SH-SY5Y (cell line): Measurements from ENCODE around the gene CIPC.

Experiments
- GATA2 ChIP-seq: IDR thresholded peaks from 2 replicates; pipeline ENCODE4 v1.6.1; 2011; ENCODE audit warnings: mild to moderate bottlenecking, low read depth, low read length
- GATA3 ChIP-seq: IDR thresholded peaks from 2 replicates; pipeline ENCODE4 v1.6.1; 2011; ENCODE audit warnings: low read depth, mild to moderate bottlenecking, low read length, moderate library complexity

GRCh38 chr14:77058117-77058516 lies 39.9 kb upstream of the CIPC start:
- TF ChIP-seq GATA2 (peak; percentile 68), GATA3 (no peak)
